Esophagus muscularis mucosa (tissue), 4 donors: ENCODE results near the gene B3GALT6. TPM values are rescaled to one million over a fixed set of nuclear protein-coding genes. Genes with fewer than 3 reads are reported as not detected.
A peak's percentile ranks its signal among the peaks of the same experiment; 100 is the strongest.

ENCODE experiments used
- DNase-seq: peaks from one replicate; pipeline ENCODE4 v3.0.0-alpha.2; 2017; ENCODE audit errors: extremely low spot score
- H3K27ac ChIP-seq, 4 donors: fragments of 200-600 bp; sonication (generic); replicated peaks in 1 of 4; 1 replicate in 3 of 4; 2 replicates in 1 of 4; pipeline ENCODE4 v1.5.1; 2016 to 2019; ENCODE audit warnings: mild to moderate bottlenecking in 1 of 4
- H3K27me3 ChIP-seq, 4 donors: fragments of 200-600 bp; sonication (generic); one replicate each; pipeline versions ENCODE4 v1.5.1 to v1.6.0; 2016 to 2019
- H3K36me3 ChIP-seq, 4 donors: fragments of 200-600 bp; sonication (generic); one replicate each; pipeline ENCODE4 v1.5.1; 2016 to 2019
- H3K4me1 ChIP-seq, 4 donors: fragments of 200-600 bp; sonication (generic); one replicate each; pipeline ENCODE4 v1.5.1; 2016 to 2019
- H3K4me3 ChIP-seq, 4 donors: fragments of 200-600 bp; sonication (generic); 1 replicate in 2 of 4; 2 replicates in 2 of 4; pipeline ENCODE4 v1.5.1; 2016 to 2019; ENCODE audit warnings: mild to moderate bottlenecking in 4 of 4, moderate library complexity in 1 of 4
- H3K9me3 ChIP-seq, 4 donors: fragments of 200-600 bp; sonication (generic); 1 replicate in 3 of 4; 2 replicates in 1 of 4; pipeline ENCODE4 v1.5.1; 2016 to 2019
- EP300 ChIP-seq: sonication (generic); formaldehyde crosslinking; IDR thresholded peaks from one replicate; pipeline ENCODE4 v1.6.1; 2017; ENCODE audit warnings: antibody characterized with exemption
- POLR2A ChIP-seq: fragments of 450-650 bp; IDR thresholded peaks from one replicate; pipeline ENCODE4 v1.6.1; 2017; ENCODE audit warnings: antibody characterized with exemption, moderate library complexity, mild to moderate bottlenecking, low read depth
- POLR2AphosphoS5 ChIP-seq, 2 donors: sonication (generic); formaldehyde crosslinking; IDR thresholded peaks; one replicate each; pipeline ENCODE4 v1.6.1; 2017; ENCODE audit warnings: antibody characterized with exemption in 2 of 2
- WGBS: methylation state at CpG from one replicate; pipeline ENCODE4 v1.1.5; 2018; 5-methylcytosine and 5-hydroxymethylcytosine counted together
- intact Hi-C: fragments of 100-400 bp; cut with DNase I; formaldehyde crosslinking; loops from one replicate; pipeline ENCODE4 v1.15.1; 2023
- total RNA-seq, 4 donors: library from RNA; depleted of rRNA; stranded (reverse); fragments of >200 nt; gene quantifications; one replicate each; pipeline versions ENCODE4 v1.1.0 to v1.2.1, GENCODE V29; 2016
- TF ChIP-seq, protein P1 (sequence below), 3 experiments: fragments of 200-600 bp in 2 of 3; fragments of 450-650 bp in 1 of 3; sonication (generic) in 2 of 3; IDR thresholded peaks; one replicate each; pipeline ENCODE4 v1.5.1; 2017 to 2019; ENCODE audit warnings: antibody characterized with exemption in 3 of 3, mild to moderate bottlenecking in 2 of 3, moderate library complexity in 1 of 3

Gene B3GALT6
- total RNA-seq, 4 donors from 2014 or later: 10.4 to 24.6 (median 21.0) TPM

- 100% methylated on average over 1 of the region's 23 CpGs for WGBS
- Histone ChIP-seq H3K4me3 (peak overlapping the region in 2 of 4 donors; percentile 8 to 22), H3K27ac (no peak overlapping the region), H3K36me3 (peaks cover 0 to 24% (median 4%) of the 10 kb centered on the region in 4 donors), H3K9me3 (no peaks in the 10 kb centered on the region), H3K27me3 (peaks cover 0 to 71% (median 20%) of the 10 kb centered on the region in 4 donors), H3K4me1 (peaks cover 3 to 28% (median 17%) of the 10 kb centered on the region in 4 donors)
- no peak for DNase-seq
- TF ChIP-seq POLR2A (no peak), POLR2AphosphoS5 (IDR thresholded peaks at IDR 0.05) (no peak), EP300 (no peak)
- TF ChIP-seq, protein P1, sequence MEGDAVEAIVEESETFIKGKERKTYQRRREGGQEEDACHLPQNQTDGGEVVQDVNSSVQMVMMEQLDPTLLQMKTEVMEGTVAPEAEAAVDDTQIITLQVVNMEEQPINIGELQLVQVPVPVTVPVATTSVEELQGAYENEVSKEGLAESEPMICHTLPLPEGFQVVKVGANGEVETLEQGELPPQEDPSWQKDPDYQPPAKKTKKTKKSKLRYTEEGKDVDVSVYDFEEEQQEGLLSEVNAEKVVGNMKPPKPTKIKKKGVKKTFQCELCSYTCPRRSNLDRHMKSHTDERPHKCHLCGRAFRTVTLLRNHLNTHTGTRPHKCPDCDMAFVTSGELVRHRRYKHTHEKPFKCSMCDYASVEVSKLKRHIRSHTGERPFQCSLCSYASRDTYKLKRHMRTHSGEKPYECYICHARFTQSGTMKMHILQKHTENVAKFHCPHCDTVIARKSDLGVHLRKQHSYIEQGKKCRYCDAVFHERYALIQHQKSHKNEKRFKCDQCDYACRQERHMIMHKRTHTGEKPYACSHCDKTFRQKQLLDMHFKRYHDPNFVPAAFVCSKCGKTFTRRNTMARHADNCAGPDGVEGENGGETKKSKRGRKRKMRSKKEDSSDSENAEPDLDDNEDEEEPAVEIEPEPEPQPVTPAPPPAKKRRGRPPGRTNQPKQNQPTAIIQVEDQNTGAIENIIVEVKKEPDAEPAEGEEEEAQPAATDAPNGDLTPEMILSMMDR (IDR thresholded peaks at IDR 0.05): no peak
- intact Hi-C loops: no loop called here
These were observed 11.8 kb downstream of the B3GALT6 start for GRCh38 chr1:1243807-1244191.

GRCh38 chr1:1244192-1244811 lies 12.3 kb downstream of the B3GALT6 start:
- WGBS: 83% methylated on average over 29 of the region's 30 CpGs
- no peaks in the 10 kb centered on the region for H3K9me3 ChIP-seq
- DNase-seq: no peak
- H3K4me3 ChIP-seq: peak overlapping the region in 2 of 4 donors; percentile 8 to 22
- H3K27me3 ChIP-seq: peaks cover 0 to 66% (median 18%) of the 10 kb centered on the region in 4 donors
- H3K36me3 ChIP-seq: peaks cover 0 to 24% (median 4%) of the 10 kb centered on the region in 4 donors
- TF ChIP-seq POLR2A (no peak), POLR2AphosphoS5 (IDR thresholded peaks at IDR 0.05) (no peak), EP300 (no peak)
- TF ChIP-seq, protein P1 (IDR thresholded peaks at IDR 0.05): no peak
- peaks cover 3 to 26% (median 17%) of the 10 kb centered on the region in 4 donors for H3K4me1 ChIP-seq
- no peak overlapping the region for H3K27ac ChIP-seq
- intact Hi-C loops: no loop called here

DNA sequence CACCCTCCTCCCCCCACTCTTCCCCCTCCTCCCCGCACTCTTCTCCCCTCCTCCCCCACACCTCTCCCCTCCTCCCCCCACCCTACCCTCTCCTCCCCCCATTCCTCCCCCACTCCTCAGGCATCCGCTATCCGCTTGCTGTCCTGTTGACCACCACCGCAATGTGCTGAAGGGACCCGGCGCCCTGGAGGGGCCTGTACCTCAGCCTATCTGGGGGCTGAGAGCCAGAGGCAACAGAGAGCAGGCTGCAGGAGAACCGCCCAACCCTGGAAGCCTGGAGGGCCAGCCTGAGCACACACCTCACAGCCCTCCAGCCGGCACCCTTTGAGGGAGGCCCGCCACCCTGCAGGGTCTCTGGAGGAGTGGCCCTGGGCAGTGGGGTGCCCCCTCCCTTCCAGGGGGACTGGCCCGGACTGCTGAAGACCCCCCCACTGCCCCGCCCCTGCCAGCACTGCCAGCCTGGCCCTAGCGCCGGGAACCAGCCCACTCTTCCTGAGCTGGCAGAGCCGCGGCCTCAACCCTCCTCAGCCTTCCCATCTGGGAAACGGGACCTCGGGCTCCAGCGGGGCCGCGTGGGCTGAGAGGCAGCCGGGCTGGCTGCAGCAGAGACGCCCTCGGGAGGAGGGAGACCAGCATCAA lies 13.3 kb downstream of the B3GALT6 start:
- intact Hi-C loops: no loop called here
- Histone ChIP-seq H3K4me3 (no peak overlapping the region), H3K27ac (no peak overlapping the region), H3K27me3 (peaks cover 0 to 56% (median 18%) of the 10 kb centered on the region in 4 donors), H3K36me3 (peaks cover 0 to 24% (median 4%) of the 10 kb centered on the region in 4 donors), H3K4me1 (peaks cover 3 to 19% (median 15%) of the 10 kb centered on the region in 4 donors), H3K9me3 (no peaks in the 10 kb centered on the region)
- no peak for DNase-seq
- WGBS: 85% methylated on average over 12 of the region's 23 CpGs
- TF ChIP-seq, protein P1 (IDR thresholded peaks at IDR 0.05): no peak
- no peak for TF ChIP-seq EP300
- no peak for TF ChIP-seq POLR2A
- TF ChIP-seq POLR2AphosphoS5 (IDR thresholded peaks at IDR 0.05): no peak

DNA sequence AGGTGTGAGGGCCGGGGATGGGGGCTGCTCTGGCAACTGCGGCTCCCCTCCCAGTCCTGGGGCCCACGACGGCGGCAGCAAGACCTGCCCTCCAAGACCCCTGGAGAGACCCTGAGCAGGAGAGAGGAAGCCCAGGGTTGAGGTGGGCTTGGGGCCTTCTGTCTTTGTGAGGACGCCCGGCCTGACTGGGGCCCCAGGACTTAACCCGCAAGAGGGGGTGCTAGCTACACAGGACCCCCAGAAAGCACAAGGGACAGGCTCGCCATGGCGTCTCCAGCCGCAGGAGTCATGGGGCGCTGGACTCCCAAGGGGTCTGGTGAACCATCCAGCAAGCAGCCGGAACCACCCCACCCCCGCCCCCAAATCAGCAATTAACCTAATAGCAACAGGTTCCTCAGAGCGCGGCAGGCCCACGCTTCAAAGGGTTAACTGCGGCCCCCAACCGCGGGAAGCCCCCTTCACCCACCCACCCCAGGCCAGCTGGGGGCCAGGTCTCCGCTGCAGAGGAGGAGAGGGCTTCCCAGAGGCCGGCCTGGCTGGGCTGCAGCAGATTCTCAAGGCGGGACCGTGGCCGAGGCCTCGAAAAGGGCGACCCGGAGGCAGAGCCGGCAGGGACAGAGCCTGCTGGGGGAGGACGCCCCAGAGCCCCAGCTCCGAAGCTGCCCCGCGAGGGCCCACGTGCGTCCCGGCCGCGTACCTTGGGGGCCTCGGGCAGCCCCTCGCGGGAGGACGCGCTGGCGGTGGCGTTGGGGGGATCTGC lies 14.0 kb downstream of the B3GALT6 start:
- H3K36me3 ChIP-seq: peaks cover 0 to 28% (median 4%) of the 10 kb centered on the region in 4 donors
- no peak for TF ChIP-seq POLR2AphosphoS5 (IDR thresholded peaks at IDR 0.05)
- TF ChIP-seq, protein P1 (IDR thresholded peaks at IDR 0.05): no peak
- TF ChIP-seq POLR2A: no peak
- TF ChIP-seq EP300: no peak
- peaks cover 0 to 49% (median 18%) of the 10 kb centered on the region in 4 donors for H3K27me3 ChIP-seq
- no peaks in the 10 kb centered on the region for H3K9me3 ChIP-seq
- no peak overlapping the region for H3K27ac ChIP-seq
- DNase-seq: no peak
- peaks cover 3 to 19% (median 15%) of the 10 kb centered on the region in 4 donors for H3K4me1 ChIP-seq
- whole genome bisulfite sequencing: 80% methylated on average over 7 of the region's 45 CpGs
- H3K4me3 ChIP-seq: peak overlapping the region in 2 of 4 donors; percentile 5 to 24
- intact Hi-C loops: no loop called here
